ENCODE measurements around the gene SLC19A1.

Gene SLC19A1

GRCh38 chr21:45475004-45475685 is 67.1 kb downstream of the SLC19A1 start:
- H3K4me3 ChIP-seq (ENCODE audit: low read depth, low read length): no peak overlapping the region
- no peak for TF ChIP-seq CTCF (IDR thresholded peaks at IDR 0.05; ENCODE audit: insufficient read depth, low read length, missing control alignments)
- ChIA-PET POLR2A (no interaction called here), CTCF (interaction anchor here (3.1 kb wide), 1 partner anchor 15 kb away, joined by 9 read pairs; no protein-coding TSS in a partner anchor)
- no peak for DNase-seq (ENCODE audit: low read depth, low spot score)

GRCh38 chr21:45474323-45474950 is 67.8 kb downstream of the SLC19A1 start:
- POLR2A ChIA-PET: no interaction called here
- CTCF ChIA-PET: interaction anchor here (3.1 kb wide), 1 partner anchor 14 kb away, joined by 9 read pairs; no protein-coding TSS in a partner anchor
- H3K4me3 ChIP-seq (ENCODE audit: low read depth, low read length): no peak overlapping the region
- DNase-seq (ENCODE audit: low read depth, low spot score): no peak
- TF ChIP-seq CTCF (IDR thresholded peaks at IDR 0.05; ENCODE audit: insufficient read depth, low read length, missing control alignments): no peak

- ChIA-PET POLR2A (no interaction called here), CTCF (interaction anchor here (3.1 kb wide), 1 partner anchor 13 kb away, joined by 9 read pairs; no protein-coding TSS in a partner anchor)
- no peak overlapping the region for H3K4me3 ChIP-seq (ENCODE audit: low read depth, low read length)
- TF ChIP-seq CTCF (IDR thresholded peaks at IDR 0.05; ENCODE audit: insufficient read depth, low read length, missing control alignments): no peak
- no peak for DNase-seq (ENCODE audit: low read depth, low spot score)
These were observed 68.5 kb downstream of the SLC19A1 start for GRCh38 chr21:45473496-45474322.

- H3K4me3 ChIP-seq (ENCODE audit: low read depth, low read length): no peak overlapping the region
- POLR2A ChIA-PET: no interaction called here
- no peak for DNase-seq (ENCODE audit: low read depth, low spot score)
- CTCF ChIA-PET: interaction anchor here (0.7 to 3.1 kb wide), 3 partner anchors 12 to 332 kb away, joined by 3 to 9 read pairs (median 6); no protein-coding TSS in a partner anchor
- TF ChIP-seq CTCF (IDR thresholded peaks at IDR 0.05; ENCODE audit: insufficient read depth, low read length, missing control alignments): no peak
These were observed 69.5 kb downstream of the SLC19A1 start for GRCh38 chr21:45472445-45473365.

GRCh38 chr21:45471525-45472221 is 70.6 kb downstream of the SLC19A1 start:
- POLR2A ChIA-PET: no interaction called here
- H3K4me3 ChIP-seq (ENCODE audit: low read depth, low read length): peak overlapping the region; percentile 33
- CTCF ChIA-PET: interaction anchor here (0.7 to 3.0 kb wide), 6 partner anchors 9 to 179 kb away, joined by 3 to 12 read pairs (median 4); no protein-coding TSS in a partner anchor
- TF ChIP-seq CTCF (IDR thresholded peaks at IDR 0.05; ENCODE audit: insufficient read depth, low read length, missing control alignments): no peak
- DNase-seq (ENCODE audit: low read depth, low spot score): no peak

Measured in AG04449 (cell line).